K562 (cell line): ENCODE measurements around the gene RABL6. TPM values are rescaled to one million over a fixed set of nuclear protein-coding genes. Genes with fewer than 3 reads are reported as not detected.
"Not testable (repeated sequence)": the region's sequence is repeated elsewhere in the genome, so short reads cannot be mapped to it uniquely, and the experiment has no call there.

ENCODE experiments used
- ATAC-seq: fragments of 200-7000 bp; cut with Tn5 transposase; 3 replicates; pipeline ENCODE4 v1.9.1; 2020; ENCODE audit warnings: moderate library complexity
- BruUV-seq: library from RNA; stranded (reverse); fragments of 400-500 nt; replicated peaks from 2 replicates; lab custom pipeline; 2021; lab: Mats Ljungman, UMichigan
- CTCF ChIA-PET: fragments of 300-600 bp; formaldehyde crosslinking; extraction: SDS; loops from one replicate; lab custom pipeline; 2021; ENCODE audit warnings: low intra/inter-chr PET ratio; lab: Yijun Ruan, JAX
- POLR2A ChIA-PET: fragments of 300-600, 350-650 bp; sonication (Branson Sonifier 250); formaldehyde crosslinking; extraction: SDS; loops from one replicate; lab custom pipeline; 2021; ENCODE audit warnings: antibody characterized with exemption, inconsistent platforms; lab: Yijun Ruan, JAX
- DNase-seq, 4 experiments: peaks; one replicate each; pipeline versions ENCODE4 v3.0.0 to v3.0.0-alpha.2; 2011 to 2018; ENCODE audit warnings: low spot score in 3 of 4, mixed read lengths in 3 of 4; ENCODE audit errors: extremely low read depth in 1 of 4
- FAIRE-seq: peaks from 2 replicates; lab custom pipeline; 2011; peaks lifted over from hg19 to GRCh38; lab: Jason Lieb, UNC
- H2AFZ ChIP-seq: 2 replicates; pipeline ENCODE4 v1.6.0; 2011; ENCODE audit warnings: low read depth, low read length, control low read depth, inconsistent platforms
- H3K27ac ChIP-seq: fragments of 200-600 bp; 3 replicates; pipeline ENCODE4 v1.8.0; 2011; ENCODE audit warnings: low read depth, mild to moderate bottlenecking, control low read depth, inconsistent platforms, low read length, moderate library complexity, mixed read lengths; ENCODE audit errors: extremely low read depth
- H3K27me3 ChIP-seq, 2 experiments: fragments of 300-600 bp in 1 of 2; 2 replicates in 1 of 2; 3 replicates in 1 of 2; pipeline versions ENCODE4 v1.6.0 to v1.8.0; 2011; ENCODE audit warnings: inconsistent platforms in 2 of 2, low read length in 2 of 2, mild to moderate bottlenecking in 1 of 2, mixed read lengths in 1 of 2, moderate library complexity in 1 of 2; ENCODE audit not compliant: control insufficient read depth in 2 of 2, insufficient read depth in 2 of 2
- H3K36me3 ChIP-seq: fragments of 300-600 bp; 3 replicates; pipeline ENCODE4 v1.8.0; 2011; ENCODE audit warnings: mild to moderate bottlenecking, low read length, inconsistent platforms; ENCODE audit not compliant: control insufficient read depth, insufficient read depth
- H3K4me1 ChIP-seq, 2 experiments: fragments of 200-600 bp in 1 of 2; replicated peaks in 1 of 2; 2 replicates in 1 of 2; 3 replicates in 1 of 2; pipeline versions ENCODE4 v1.5.1 to v1.8.0; 2011; ENCODE audit warnings: inconsistent platforms in 2 of 2, low read length in 2 of 2, mild to moderate bottlenecking in 1 of 2, mixed read lengths in 1 of 2, moderate library complexity in 1 of 2; ENCODE audit not compliant: control insufficient read depth in 2 of 2, insufficient read depth in 2 of 2
- H3K4me2 ChIP-seq: 2 replicates; pipeline ENCODE4 v1.6.1; 2011; ENCODE audit warnings: low read length, control low read depth, inconsistent platforms, mixed read lengths; ENCODE audit not compliant: insufficient read depth
- H3K4me3 ChIP-seq: fragments of 200-600 bp; sonication (generic), shearing (Covaris generic); 2 replicates; pipeline ENCODE4 v1.5.1; 2016; ENCODE audit warnings: control low read depth, inconsistent platforms
- H3K79me2 ChIP-seq: fragments of 200-600 bp; 3 replicates; pipeline ENCODE4 v1.8.0; 2011; ENCODE audit warnings: low read length, inconsistent platforms; ENCODE audit not compliant: control insufficient read depth, insufficient read depth
- H3K9ac ChIP-seq, 2 experiments: 2 replicates each; pipeline versions ENCODE4 v1.6.0 to v1.6.1; 2011; ENCODE audit warnings: low read depth in 2 of 2, low read length in 2 of 2, control low read depth in 1 of 2, inconsistent platforms in 1 of 2, mild to moderate bottlenecking in 1 of 2, mixed read lengths in 1 of 2; ENCODE audit not compliant: insufficient read depth in 1 of 2
- H3K9me1 ChIP-seq: one replicate; pipeline ENCODE4 v1.6.0; 2011; ENCODE audit warnings: inconsistent platforms, mild to moderate bottlenecking, low read length, moderate library complexity; ENCODE audit not compliant: control insufficient read depth, insufficient read depth
- H3K9me3 ChIP-seq: replicated peaks from 2 replicates; pipeline ENCODE4 v1.5.1; 2011; ENCODE audit warnings: low read depth, low read length, inconsistent platforms; ENCODE audit not compliant: control insufficient read depth, insufficient read depth
- H4K20me1 ChIP-seq: replicated peaks from 2 replicates; pipeline ENCODE4 v1.6.1; 2011; ENCODE audit warnings: low read length, inconsistent platforms, mixed read lengths; ENCODE audit not compliant: control insufficient read depth, insufficient read depth
- ARID1B ChIP-seq: fragments of 450-650 bp; IDR thresholded peaks from 2 replicates; pipeline ENCODE4 v1.6.1; 2016; ENCODE audit warnings: antibody characterized with exemption, mild to moderate bottlenecking, inconsistent platforms
- CBFA2T2 ChIP-seq: fragments of 450-650 bp; conservative IDR thresholded peaks from 2 replicates; pipeline ENCODE4 v1.6.1; 2017; ENCODE audit warnings: mild to moderate bottlenecking
- CTBP1 ChIP-seq: fragments of 450-650 bp; IDR thresholded peaks from 2 replicates; pipeline ENCODE4 v1.6.1; 2016; ENCODE audit warnings: borderline replicate concordance
- HDAC1 ChIP-seq, 2 experiments: fragments of 450-650 bp; IDR thresholded peaks; 2 replicates each; pipeline ENCODE4 v1.6.1; 2016 to 2017; ENCODE audit warnings: inconsistent platforms in 1 of 2, mild to moderate bottlenecking in 1 of 2, moderate library complexity in 1 of 2
- KDM1A ChIP-seq, 2 experiments: fragments of 450-650 bp; IDR thresholded peaks; 2 replicates each; pipeline ENCODE4 v1.6.1; 2016; ENCODE audit warnings: mild to moderate bottlenecking in 2 of 2
- LEF1 ChIP-seq: fragments of 450-650 bp; IDR thresholded peaks from 2 replicates; pipeline ENCODE4 v1.6.1; 2016; ENCODE audit warnings: mild to moderate bottlenecking
- MTA3 ChIP-seq: fragments of 450-650 bp; formaldehyde crosslinking; IDR thresholded peaks from 2 replicates; pipeline ENCODE4 v1.6.1; 2017; ENCODE audit warnings: mild to moderate bottlenecking, borderline replicate concordance
- NCOR1 ChIP-seq: fragments of 450-650 bp; IDR thresholded peaks from 2 replicates; pipeline ENCODE4 v1.6.1; 2016; ENCODE audit warnings: mild to moderate bottlenecking, moderate library complexity
- PHF21A ChIP-seq: fragments of 450-650 bp; IDR thresholded peaks from 2 replicates; pipeline ENCODE4 v1.6.1; 2017; ENCODE audit warnings: low read depth, borderline replicate concordance
- POLR2G ChIP-seq: fragments of 200-400 bp; formaldehyde crosslinking; IDR thresholded peaks from 2 replicates; pipeline ENCODE4 v1.6.1; 2017; ENCODE audit warnings: low read depth, mild to moderate bottlenecking, antibody characterized with exemption, low read length, moderate library complexity
- PRDM10 ChIP-seq: fragments of 450-650 bp; IDR thresholded peaks from 2 replicates; pipeline ENCODE4 v1.6.1; 2018; ENCODE audit not compliant: partially characterized antibody
- SMARCA4 ChIP-seq: fragments of 450-650 bp; IDR thresholded peaks from 2 replicates; pipeline ENCODE4 v1.6.1; 2016
- TCF3 ChIP-seq: sonication (generic); formaldehyde crosslinking; IDR thresholded peaks from 2 replicates; pipeline ENCODE4 v1.4.0; 2020; ENCODE audit warnings: mild to moderate bottlenecking, missing genetic modification reagents
- ZNF263 ChIP-seq: sonication (generic); formaldehyde crosslinking; IDR thresholded peaks from 2 replicates; pipeline ENCODE4 v1.8.0; 2022; ENCODE audit warnings: mild to moderate bottlenecking, missing genetic modification reagents, borderline replicate concordance
- ZNF766 ChIP-seq: fragments of 200-800 bp; sonication (Bioruptor generic); conservative IDR thresholded peaks from 2 replicates; pipeline ENCODE4 v1.6.1; 2016; ENCODE audit warnings: missing genetic modification characterization, missing compliant biosample characterization
- WGBS: fragments of 100-300 bp; shearing (Covaris generic); methylation state at CpG from one replicate; pipeline ENCODE4 v1.1.6; 2016; ENCODE audit warnings: low coverage, mixed read lengths; ENCODE audit not compliant: insufficient coverage; ENCODE audit errors: missing lambda C conversion rate; 5-methylcytosine and 5-hydroxymethylcytosine counted together
- in situ Hi-C: fragments of 300-500 bp; cut with MboI; formaldehyde crosslinking; loops from 4 replicates; pipeline ENCODE4 v1.15.0; 2018; ENCODE audit warnings: inconsistent platforms, mixed read lengths
- intact Hi-C: fragments of 100-400 bp; cut with micrococcal nuclease; formaldehyde crosslinking; loops from 2 replicates; pipeline ENCODE4 v1.14.2; 2022
- polyA plus RNA-seq, 8 experiments: library from polyadenylated mRNA; depleted of rRNA in 4 of 8; stranded (reverse) in 5 of 8; unstranded in 3 of 8; fragments of >200 nt; fragmentation: Nextera tagmentation in 2 of 8; fragmentation: Illumina TruSeq in 1 of 8; extraction: Ambion mirVana in 2 of 8; extraction: Trizol in 1 of 8; gene quantifications; 2 replicates each; pipeline versions ENCODE4 v1.2.1 to v1.2.3, GENCODE V29; 2011 to 2014; ENCODE audit warnings: inconsistent platforms in 1 of 8, missing spikeins in 1 of 8
- total RNA-seq, 7 experiments: library from RNA; depleted of rRNA in 6 of 7; stranded (reverse); fragments of >200 nt in 6 of 7; fragmentation: Illumina TruSeq in 2 of 7; extraction: Trizol in 2 of 7; gene quantifications; 2 replicates each; pipeline versions ENCODE4 v1.2.1 to v1.2.3, GENCODE V29; 2011 to 2021; ENCODE audit warnings: low replicate concordance in 1 of 7

Gene RABL6
- total and polyA plus RNA-seq, 9 of the 15 experiments (the other 6 are each of a cell fraction or from before 2014, with no cell fraction given): 5.6 to 181 (median 84.5) TPM

DNA sequence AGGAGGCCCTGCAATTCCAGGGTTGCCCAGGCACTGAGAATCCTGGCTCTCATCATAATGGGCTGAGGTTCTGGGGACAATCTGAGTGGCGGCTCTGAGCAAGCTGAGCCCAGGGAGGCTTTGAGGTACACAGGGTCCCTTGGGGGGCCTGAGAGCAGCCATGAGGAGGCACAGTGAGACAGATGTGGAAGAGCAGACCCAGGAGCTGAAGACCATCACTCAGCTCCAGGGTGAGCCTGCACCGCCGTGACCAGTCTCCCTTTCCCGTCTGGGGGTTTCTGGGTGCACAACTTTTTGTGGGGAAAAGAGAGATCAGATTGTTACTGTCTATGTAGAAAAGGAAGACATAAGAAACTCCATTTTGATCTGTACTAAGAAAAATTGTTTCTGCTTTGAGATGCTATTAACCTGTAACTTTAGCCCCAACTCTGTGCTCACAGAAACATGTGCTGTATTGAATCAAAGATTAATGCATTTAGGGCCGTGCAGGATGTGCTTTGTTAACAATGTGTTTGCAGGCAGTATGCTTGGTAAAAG is 11.4 kb upstream of the RABL6 start, which contains the start of gene CCDC183 (continued):
- TF ChIP-seq POLR2G: peak; percentile 43; the same call in 1 of the 2 replicates

GRCh38 chr9:136796775-136797347 is 10.9 kb upstream of the RABL6 start:
- H3K9me3 ChIP-seq, H3K4me3 ChIP-seq, H3K9ac ChIP-seq, ATAC-seq, H4K20me1 ChIP-seq, H3K27me3 ChIP-seq, H3K9me1 ChIP-seq, intact Hi-C loops, H2AFZ ChIP-seq, CTCF ChIA-PET, POLR2A ChIA-PET, BruUV-seq: not testable (repeated sequence)
- peaks cover 12% of the 10 kb centered on the region for H3K79me2 ChIP-seq
- peak; percentile 67 for FAIRE-seq
- peak in 1 of 4 experiments; percentile 43 for DNase-seq
- peaks cover 58 to 77% of the 10 kb centered on the region in 2 experiments; a peak in 4 of 5 replicates for H3K4me1 ChIP-seq
- H3K27ac ChIP-seq: peak overlapping the region; percentile 36; the same call in 1 of the 3 replicates
- TF ChIP-seq PHF21A (peak; percentile 29; the same call in 1 of the 2 replicates), CBFA2T2 (peak; percentile 24; the same call in 1 of the 2 replicates), TCF3 (CRISPR knock-in tag) (peak; percentile 43; the same call in 1 of the 2 replicates), HDAC1 (IDR thresholded peaks at IDR 0.05) (peak in 1 of 2 experiments; percentile 13; a peak in 1 of 4 replicates), PRDM10 (peak; percentile 48), ARID1B (peak; percentile 35; the same call in 1 of the 2 replicates), SMARCA4 (0 out of 2 replicates have a peak, but pooled peaks have one; percentile 32), MTA3 (0 out of 2 replicates have a peak, but pooled peaks have one; percentile 23), ZNF263 (0 out of 2 replicates have a peak, but pooled peaks have one; percentile 44), CTBP1 (peak; percentile 44; the same call in 1 of the 2 replicates), LEF1 (peak; percentile 46; the same call in 1 of the 2 replicates), NCOR1 (peak; percentile 33; the same call in 1 of the 2 replicates), ZNF766 (0 out of 2 replicates have a peak, but pooled peaks have one; percentile 26), KDM1A (IDR thresholded peaks at IDR 0.05) (peak in 1 of 2 experiments; percentile 51; a peak in 2 of 4 replicates)
- peak overlapping the region; percentile 50; the same call in 1 of the 2 replicates for H3K4me2 ChIP-seq
- 1% methylated on average over 10 of the region's 10 CpGs for WGBS
- H3K36me3 ChIP-seq: peaks cover 18% of the 10 kb centered on the region; the same call in 1 of the 3 replicates
- in situ Hi-C loops: loop anchor here (25.0 kb wide), 1 partner anchor 440 kb away; the partner anchor contains the start of genes CYSRT1, RNF224, SLC34A3 and TUBB4B
